CD4-positive, CD25-positive, alpha-beta regulatory T cell (primary cell): ENCODE data around the gene SLC40A1. TPM values are rescaled to one million over a fixed set of nuclear protein-coding genes. Genes with fewer than 3 reads are reported as not detected.

ENCODE experiments used
- ATAC-seq, 2 donors: fragments of 150-1000 bp; cut with Tn5 transposase; one replicate each; pipeline ENCODE4 v1.10.0; 2021; ENCODE audit warnings: low read depth in 2 of 2, moderate number of reproducible peaks in 2 of 2, moderate library complexity in 1 of 2
- DNase-seq, 3 donors: peaks; one replicate each; pipeline versions ENCODE4 v3.0.0 to v3.0.0-alpha.2; 2012 to 2022; ENCODE audit warnings: mixed read lengths in 1 of 3
- H3K27ac ChIP-seq: one replicate; pipeline ENCODE4 v1.7.0; 2013; ENCODE audit warnings: mild to moderate bottlenecking, low read length; ENCODE audit not compliant: insufficient read depth, poor library complexity, severe bottlenecking
- H3K27me3 ChIP-seq: one replicate; pipeline ENCODE4 v1.7.0; 2013; ENCODE audit warnings: low read length; ENCODE audit not compliant: control insufficient read depth, insufficient read depth
- H3K36me3 ChIP-seq: one replicate; pipeline ENCODE4 v1.7.0; 2013; ENCODE audit warnings: mild to moderate bottlenecking, low read length, moderate library complexity; ENCODE audit not compliant: control insufficient read depth, insufficient read depth
- H3K4me1 ChIP-seq: 2 replicates; pipeline ENCODE4 v1.7.0; 2013; ENCODE audit warnings: mild to moderate bottlenecking, low read length; ENCODE audit not compliant: insufficient read depth, control insufficient read depth, poor library complexity, severe bottlenecking
- H3K4me3 ChIP-seq: one replicate; pipeline ENCODE4 v1.7.0; 2013; ENCODE audit warnings: low read depth, mild to moderate bottlenecking, low read length, moderate library complexity
- H3K9me3 ChIP-seq, 2 experiments: 1 replicate in 1 of 2; 2 replicates in 1 of 2; pipeline ENCODE4 v1.7.0; 2013; ENCODE audit warnings: low read length in 2 of 2, mild to moderate bottlenecking in 1 of 2, moderate library complexity in 1 of 2; ENCODE audit not compliant: control insufficient read depth in 2 of 2
- H3K27ac Mint-ChIP-seq, 3 donors: one replicate each; pipeline ENCODE4 v1.8.0; 2020 to 2022; ENCODE audit warnings: mild to moderate bottlenecking in 3 of 3, mixed read lengths in 3 of 3, moderate library complexity in 2 of 3
- H3K27me3 Mint-ChIP-seq: one replicate; pipeline ENCODE4 v1.8.0; 2022; ENCODE audit warnings: mild to moderate bottlenecking, mixed read lengths
- H3K36me3 Mint-ChIP-seq: one replicate; pipeline ENCODE4 v1.8.0; 2020; ENCODE audit warnings: mixed read lengths
- H3K4me1 Mint-ChIP-seq, 4 donors: one replicate each; pipeline ENCODE4 v1.8.0; 2020 to 2022; ENCODE audit warnings: mixed read lengths in 4 of 4, mild to moderate bottlenecking in 1 of 4
- H3K4me3 Mint-ChIP-seq, 4 donors: one replicate each; pipeline ENCODE4 v1.8.0; 2020 to 2022; ENCODE audit warnings: mild to moderate bottlenecking in 4 of 4, mixed read lengths in 4 of 4, moderate library complexity in 3 of 4
- H3K9me3 Mint-ChIP-seq, 7 donors: one replicate each; pipeline ENCODE4 v1.8.0; 2020 to 2022; ENCODE audit warnings: mixed read lengths in 7 of 7, mild to moderate bottlenecking in 3 of 7, moderate library complexity in 2 of 7
- polyA plus RNA-seq, 4 donors: library from polyadenylated mRNA; unstranded; fragments of 300-500 nt; fragmentation: Illumina TruSeq; gene quantifications; one replicate each; pipeline ENCODE4 v1.2.3, GENCODE V29; 2021
- total RNA-seq: library from RNA; stranded (reverse); gene quantifications from one replicate; pipeline ENCODE4 v1.2.3, GENCODE V29; 2022

SLC40A1 gene
- total and polyA plus RNA-seq, 5 donors from 2014 or later = 5.6 to 25.3 (median 13.0) TPM

DNA sequence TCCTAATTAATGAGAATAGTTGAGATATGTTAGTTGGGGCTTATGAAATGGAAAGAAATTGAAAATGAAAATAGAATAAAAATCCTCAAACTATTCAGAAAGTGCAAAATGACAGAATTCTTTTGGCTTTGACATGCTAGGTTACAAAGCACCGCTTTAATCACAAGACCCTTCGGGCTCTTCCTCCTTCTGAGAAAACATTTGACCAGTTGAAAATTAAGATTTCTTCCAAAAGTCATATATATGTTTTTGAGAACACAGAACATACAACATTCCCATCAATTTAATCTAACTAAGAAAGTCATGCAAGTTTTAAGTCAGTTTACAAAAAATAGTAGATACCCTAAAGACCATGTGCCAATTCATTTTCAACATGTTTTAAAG is 2.2 kb upstream of the SLC40A1 start:
- DNase-seq = no peak
- Mint-ChIP-seq H3K36me3 (no peaks in the 10 kb centered on the region), H3K4me1 (peaks cover 0 to 27% (median 20%) of the 10 kb centered on the region in 4 donors), H3K27ac (no peak overlapping the region), H3K27me3 (peaks cover 87% of the 10 kb centered on the region), H3K4me3 (peak overlapping the region in 1 of 4 donors; percentile 67), H3K9me3 (peaks cover 0 to 3% (median 0%) of the 10 kb centered on the region in 7 donors)
- H3K36me3 ChIP-seq = no peaks in the 10 kb centered on the region
- peaks cover 20% of the 10 kb centered on the region for H3K4me1 ChIP-seq
- peaks cover 44% of the 10 kb centered on the region for H3K27me3 ChIP-seq
- no peak overlapping the region for H3K4me3 ChIP-seq
- H3K9me3 ChIP-seq = no peaks in the 10 kb centered on the region
- ATAC-seq = no peak
- H3K27ac ChIP-seq = no peak overlapping the region

DNA sequence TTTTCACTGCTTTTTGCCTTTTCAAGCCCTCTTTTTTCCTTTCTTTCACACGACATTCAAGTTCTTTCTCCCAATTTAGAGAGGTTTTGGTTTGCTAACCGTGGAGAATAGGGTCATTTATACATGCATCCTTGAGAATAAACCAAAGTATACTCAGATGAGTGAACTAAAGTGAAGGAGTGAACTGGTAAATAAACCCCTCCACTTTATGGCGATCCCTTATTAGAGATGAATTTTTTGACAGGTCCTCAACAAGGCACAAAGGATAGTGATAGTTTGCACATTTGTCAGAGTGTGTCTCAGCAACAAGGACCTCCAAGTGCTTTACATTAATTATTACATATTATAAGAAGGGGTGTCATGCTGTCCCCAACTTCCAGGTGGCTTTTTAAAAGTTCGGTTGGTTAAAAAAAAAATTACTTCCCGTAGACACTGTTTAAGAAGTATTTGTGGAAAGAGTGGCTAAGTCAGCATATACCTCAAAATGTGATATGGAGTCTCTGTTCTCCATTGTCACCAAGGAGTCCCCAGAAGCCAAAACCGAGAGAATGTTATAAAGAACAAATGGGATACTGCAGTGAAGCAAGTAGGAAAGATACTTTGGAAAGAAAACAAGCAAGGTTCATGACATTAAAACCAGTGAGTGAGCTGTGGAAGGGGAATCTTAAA is 1.7 kb upstream of the SLC40A1 start:
- Histone ChIP-seq H3K9me3 (no peaks in the 10 kb centered on the region), H3K36me3 (no peaks in the 10 kb centered on the region), H3K4me3 (no peak overlapping the region), H3K27me3 (peaks cover 47% of the 10 kb centered on the region), H3K27ac (no peak overlapping the region), H3K4me1 (peaks cover 20% of the 10 kb centered on the region)
- Mint-ChIP-seq H3K36me3 (no peaks in the 10 kb centered on the region), H3K4me1 (peaks cover 0 to 27% (median 20%) of the 10 kb centered on the region in 4 donors), H3K4me3 (peak overlapping the region; percentile 39 to 90 (median 75)), H3K27me3 (peaks cover 87% of the 10 kb centered on the region), H3K27ac (peak overlapping the region in 1 of 3 donors; percentile 10), H3K9me3 (peaks cover 0 to 3% (median 0%) of the 10 kb centered on the region in 7 donors)
- ATAC-seq (no peak), DNase-seq (no peak)

GRCh38 chr2:189581354-189582139 is 961 bp upstream of the SLC40A1 start:
- Histone ChIP-seq H3K4me3 (peak overlapping the region; percentile 56), H3K9me3 (no peaks in the 10 kb centered on the region), H3K36me3 (no peaks in the 10 kb centered on the region), H3K27me3 (peaks cover 50% of the 10 kb centered on the region), H3K4me1 (peaks cover 20% of the 10 kb centered on the region), H3K27ac (no peak overlapping the region)
- ATAC-seq (no peak), DNase-seq (peak in 2 of 3 donors; percentile 10 to 20)
- Mint-ChIP-seq H3K4me3 (peak overlapping the region; percentile 39 to 90 (median 75)), H3K4me1 (peaks cover 0 to 31% (median 22%) of the 10 kb centered on the region in 4 donors), H3K9me3 (peaks cover 0 to 5% (median 0%) of the 10 kb centered on the region in 7 donors), H3K36me3 (no peaks in the 10 kb centered on the region), H3K27ac (peak overlapping the region in 1 of 3 donors; percentile 10), H3K27me3 (peaks cover 92% of the 10 kb centered on the region)

DNA sequence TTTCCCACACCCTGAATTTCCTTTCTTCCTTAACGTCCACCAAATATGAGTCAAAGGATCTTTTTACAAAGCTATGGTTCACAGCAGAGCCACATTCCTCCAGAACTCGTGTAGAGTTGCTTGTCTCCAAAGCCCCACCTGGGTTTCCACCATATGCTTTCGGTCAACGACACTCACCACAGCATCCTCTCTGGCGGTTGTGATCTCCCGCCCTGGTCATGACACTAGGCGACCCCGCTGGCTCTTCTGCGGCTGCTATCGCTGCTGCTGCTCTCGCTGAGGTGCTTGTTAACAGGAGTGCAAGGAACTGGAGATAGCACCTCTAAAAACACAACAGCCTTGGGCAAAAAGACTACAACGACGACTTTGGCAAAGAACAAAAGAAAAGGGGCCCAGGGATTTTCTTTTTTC is 340 bp downstream of the SLC40A1 start:
- Mint-ChIP-seq H3K9me3 (peaks cover 0 to 5% (median 0%) of the 10 kb centered on the region in 7 donors), H3K4me1 (peaks cover 0 to 37% (median 22%) of the 10 kb centered on the region in 4 donors)
- H3K27ac ChIP-seq = no peak overlapping the region

GRCh38 chr2:189579585-189580186 is 900 bp downstream of the SLC40A1 start:
- no peak for ATAC-seq
- no peaks in the 10 kb centered on the region for H3K36me3 ChIP-seq
- H3K9me3 ChIP-seq = no peaks in the 10 kb centered on the region
- Mint-ChIP-seq H3K4me3 (peak overlapping the region; percentile 73 to 93 (median 91)), H3K9me3 (peaks cover 0 to 5% (median 0%) of the 10 kb centered on the region in 7 donors), H3K27me3 (peaks cover 94% of the 10 kb centered on the region), H3K4me1 (peaks cover 0 to 42% (median 25%) of the 10 kb centered on the region in 4 donors), H3K27ac (peak overlapping the region in 1 of 3 donors; percentile 86), H3K36me3 (no peaks in the 10 kb centered on the region)
- peaks cover 20% of the 10 kb centered on the region for H3K4me1 ChIP-seq
- H3K4me3 ChIP-seq = peak overlapping the region; percentile 66
- DNase-seq = no peak
- peaks cover 48% of the 10 kb centered on the region for H3K27me3 ChIP-seq
- no peak overlapping the region for H3K27ac ChIP-seq

More for the DNA sequence above, 340 bp downstream of the SLC40A1 start:
- peak overlapping the region; percentile 29 to 86 (median 83) for H3K27ac Mint-ChIP-seq
- Histone ChIP-seq H3K4me1 (peaks cover 20% of the 10 kb centered on the region), H3K9me3 (no peaks in the 10 kb centered on the region), H3K27me3 (peaks cover 48% of the 10 kb centered on the region), H3K36me3 (no peaks in the 10 kb centered on the region), H3K4me3 (peak overlapping the region; percentile 66)
- no peaks in the 10 kb centered on the region for H3K36me3 Mint-ChIP-seq
- H3K4me3 Mint-ChIP-seq = peak overlapping the region; percentile 73 to 93 (median 91)
- DNase-seq (peak in 2 of 3 donors; percentile 33 to 38), ATAC-seq (peak in 1 of 2 donors; percentile 29)
- peaks cover 93% of the 10 kb centered on the region for H3K27me3 Mint-ChIP-seq

GRCh38 chr2:189578272-189578950 is 2.2 kb downstream of the SLC40A1 start:
- H3K36me3 Mint-ChIP-seq = no peaks in the 10 kb centered on the region
- Histone ChIP-seq H3K27me3 (peaks cover 51% of the 10 kb centered on the region), H3K4me3 (no peak overlapping the region), H3K4me1 (peaks cover 20% of the 10 kb centered on the region), H3K36me3 (no peaks in the 10 kb centered on the region), H3K27ac (no peak overlapping the region), H3K9me3 (no peaks in the 10 kb centered on the region)
- ATAC-seq = no peak
- no peak for DNase-seq
- peak overlapping the region; percentile 4 to 73 (median 35) for H3K4me3 Mint-ChIP-seq
- peaks cover 90% of the 10 kb centered on the region for H3K27me3 Mint-ChIP-seq
- H3K4me1 Mint-ChIP-seq = peaks cover 0 to 44% (median 27%) of the 10 kb centered on the region in 4 donors
- H3K9me3 Mint-ChIP-seq = peaks cover 0 to 5% (median 0%) of the 10 kb centered on the region in 7 donors
- no peak overlapping the region for H3K27ac Mint-ChIP-seq

GRCh38 chr2:189577121-189577520 is 3.5 kb downstream of the SLC40A1 start:
- Mint-ChIP-seq H3K9me3 (peaks cover 0 to 5% (median 0%) of the 10 kb centered on the region in 7 donors), H3K4me1 (peaks cover 0 to 48% (median 25%) of the 10 kb centered on the region in 4 donors), H3K27me3 (peaks cover 77% of the 10 kb centered on the region), H3K4me3 (no peak overlapping the region), H3K27ac (no peak overlapping the region), H3K36me3 (no peaks in the 10 kb centered on the region)
- H3K4me1 ChIP-seq = peaks cover 20% of the 10 kb centered on the region
- H3K9me3 ChIP-seq = no peaks in the 10 kb centered on the region
- peaks cover 42% of the 10 kb centered on the region for H3K27me3 ChIP-seq
- H3K27ac ChIP-seq = no peak overlapping the region
- H3K36me3 ChIP-seq = no peaks in the 10 kb centered on the region
- no peak for DNase-seq
- no peak for ATAC-seq
- no peak overlapping the region for H3K4me3 ChIP-seq
